ENCODE data around the gene TLR6. TPM values are rescaled to one million over a fixed set of nuclear protein-coding genes. Genes with fewer than 3 reads are reported as not detected.
"Not testable (repeated sequence)": the region's sequence is repeated elsewhere in the genome, so short reads cannot be mapped to it uniquely, and the experiment has no call there.

TLR6 gene
- total RNA-seq, 1 donor from 2014 or later = 1.5 TPM

DNA sequence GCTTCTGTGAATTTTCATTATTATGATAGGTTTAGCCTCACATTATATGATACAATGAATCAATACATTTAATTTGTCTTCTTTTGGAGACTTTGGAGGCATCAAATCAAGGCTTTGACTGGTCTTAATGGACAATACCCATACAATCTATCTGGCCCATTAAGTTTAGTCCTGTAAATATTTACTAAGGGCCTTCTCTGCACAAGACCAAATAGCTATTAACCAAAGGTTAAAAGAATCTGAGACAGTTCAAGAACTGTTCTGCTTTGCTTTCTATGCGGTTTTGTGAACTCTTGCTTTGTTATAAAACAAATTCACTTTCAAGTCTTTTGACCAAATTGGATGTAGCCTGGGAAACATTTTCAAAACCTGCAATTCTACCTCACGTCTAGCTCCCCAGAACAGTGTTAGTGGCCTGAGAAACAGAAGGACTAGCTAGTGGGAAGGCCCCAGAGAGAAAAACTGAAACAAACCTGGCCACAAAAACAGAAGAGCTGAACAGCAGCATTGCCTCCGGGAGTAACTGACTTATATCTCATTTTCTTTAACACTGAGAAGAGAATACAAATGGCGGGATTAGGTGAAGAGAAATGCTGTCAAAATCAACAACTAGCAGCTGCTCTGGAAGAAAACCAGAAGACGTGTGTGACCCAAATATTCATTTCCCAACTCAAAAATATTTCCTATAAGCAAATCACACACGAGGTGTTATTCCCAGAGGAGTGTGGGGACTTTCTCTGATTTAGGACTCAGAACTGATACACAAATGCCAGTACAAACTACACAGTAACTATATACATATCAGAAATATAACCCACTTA is 52.6 kb downstream of the TLR6 start:
- DNase-seq (no peak), ATAC-seq (peak; percentile 40)
- intact Hi-C loops (cut with micrococcal nuclease) = no loop called here

DNA sequence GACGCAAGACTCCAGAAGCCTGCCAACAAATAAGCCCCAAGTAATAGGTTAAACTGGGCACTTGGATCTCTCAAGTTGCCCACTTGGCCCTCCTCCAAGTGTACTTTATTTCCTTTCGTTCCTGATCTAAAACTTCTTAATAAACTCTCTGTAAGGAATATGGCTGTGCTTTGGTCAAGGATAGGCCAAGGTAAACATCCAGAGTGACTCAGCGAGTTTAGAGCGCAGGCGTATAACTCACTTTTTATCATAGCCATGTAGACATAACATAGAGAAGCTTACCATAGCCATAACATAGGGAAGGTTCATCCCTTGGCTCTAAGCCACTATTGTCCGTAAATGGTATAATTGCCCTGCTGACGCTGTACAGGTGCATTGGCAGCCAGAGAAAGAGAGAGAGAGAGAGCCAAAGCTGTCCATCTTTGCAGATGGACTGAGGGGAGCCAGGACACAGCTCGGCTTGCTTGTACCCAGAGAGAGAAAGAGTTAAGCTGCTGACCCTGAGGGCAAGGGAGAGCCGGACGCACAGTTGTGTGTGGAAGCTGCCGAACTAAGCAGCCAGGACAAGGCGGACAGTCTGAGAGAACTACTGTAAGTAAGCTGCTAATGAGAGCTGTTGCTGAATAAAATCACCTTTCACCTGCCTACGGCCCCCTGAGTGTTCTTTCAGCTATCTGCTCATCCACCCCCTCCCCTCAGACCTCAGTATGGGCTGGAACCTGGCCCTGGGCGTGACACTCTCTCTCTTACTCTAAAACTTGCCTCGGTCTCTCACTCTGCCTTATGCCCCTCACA is 53.9 kb downstream of the TLR6 start:
- no peak for DNase-seq
- intact Hi-C loops (cut with micrococcal nuclease) = no loop called here
- no peak for ATAC-seq

DNA sequence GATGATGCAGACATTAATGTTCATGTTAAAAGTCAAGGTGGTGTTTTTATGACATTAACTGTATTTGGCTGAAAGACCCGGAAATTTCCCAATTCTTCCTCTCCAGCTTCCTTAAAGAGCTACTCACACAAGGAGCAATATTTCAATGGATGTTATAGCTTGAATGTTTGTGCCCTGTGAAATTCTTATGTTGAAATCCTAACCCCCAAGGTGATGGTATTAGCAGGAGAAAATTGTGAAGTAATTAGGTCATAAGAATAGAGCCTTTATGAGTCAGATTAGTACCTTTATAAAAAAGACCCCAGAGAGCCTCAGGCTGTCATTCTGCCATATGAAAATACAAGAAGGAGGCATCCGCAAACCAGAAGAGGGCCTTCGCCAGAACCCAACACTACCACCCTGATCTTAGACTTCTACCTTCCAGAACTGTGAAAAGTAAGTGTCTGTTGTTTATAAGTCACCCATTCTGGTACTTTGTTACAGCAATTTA is 55.6 kb downstream of the TLR6 start:
- intact Hi-C loops (cut with micrococcal nuclease) = no loop called here
- DNase-seq (no peak), ATAC-seq (no peak)

DNA sequence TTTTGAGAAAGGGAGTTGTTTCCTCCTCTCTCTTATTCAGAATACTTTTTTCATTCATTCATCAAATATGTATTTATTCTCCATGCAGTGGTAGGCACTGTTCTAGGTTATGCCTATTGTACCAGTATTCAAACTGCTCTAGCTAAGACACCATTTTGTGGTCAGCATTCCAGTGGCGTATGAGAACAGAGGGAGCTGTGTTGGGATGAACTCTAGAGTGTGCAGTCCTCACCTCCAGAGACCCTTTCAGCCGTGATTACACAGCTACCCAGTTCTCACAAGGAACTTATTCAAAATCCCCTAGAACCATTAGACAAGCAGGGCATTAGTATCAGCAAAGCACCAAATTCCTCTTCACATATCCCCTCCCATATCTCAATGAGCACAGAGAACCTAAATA is 56.3 kb downstream of the TLR6 start:
- intact Hi-C loops (cut with micrococcal nuclease) = no loop called here
- ATAC-seq (no peak), DNase-seq (no peak)

DNA sequence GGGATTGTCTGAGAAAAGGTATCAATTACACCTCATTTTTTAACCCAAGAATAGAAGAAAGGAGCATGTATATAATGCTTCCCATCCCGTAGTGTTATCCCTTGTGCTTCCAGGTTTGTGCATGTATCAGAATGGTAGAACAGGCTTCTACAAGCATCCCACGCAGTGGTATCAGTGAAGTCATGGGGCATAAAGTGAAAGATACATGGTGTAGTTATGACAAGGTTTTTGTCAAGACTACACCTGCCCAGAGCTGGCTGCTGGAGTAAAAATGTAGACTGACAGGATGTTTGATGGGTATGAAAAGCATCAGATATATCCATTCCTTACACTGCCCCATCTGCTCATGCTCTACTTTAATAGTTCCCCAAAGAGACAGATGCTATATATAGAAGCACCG is 61.5 kb downstream of the TLR6 start:
- DNase-seq (no peak), ATAC-seq (no peak)
- intact Hi-C loops (cut with micrococcal nuclease) = no loop called here

DNA sequence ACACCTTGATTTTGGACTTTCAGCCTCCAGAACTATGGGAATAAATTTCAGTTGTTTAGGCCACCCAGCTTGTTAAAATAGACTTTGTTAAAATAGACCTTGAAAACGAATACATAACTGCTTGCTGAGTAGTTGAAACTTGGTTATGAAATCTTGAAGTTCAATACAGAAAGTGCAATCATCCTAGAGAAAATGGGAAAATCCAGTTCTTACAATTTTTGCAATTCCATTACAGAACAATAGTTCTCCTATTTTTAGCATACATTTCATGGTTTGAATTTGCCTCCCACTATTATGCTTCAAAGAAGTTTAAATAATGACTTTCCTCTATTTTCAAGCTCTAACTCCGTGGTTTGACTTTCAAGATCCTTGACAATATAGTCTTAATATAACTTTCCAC is 62.6 kb downstream of the TLR6 start:
- ATAC-seq = no peak
- intact Hi-C loops (cut with micrococcal nuclease) = no loop called here
- no peak for DNase-seq

DNA sequence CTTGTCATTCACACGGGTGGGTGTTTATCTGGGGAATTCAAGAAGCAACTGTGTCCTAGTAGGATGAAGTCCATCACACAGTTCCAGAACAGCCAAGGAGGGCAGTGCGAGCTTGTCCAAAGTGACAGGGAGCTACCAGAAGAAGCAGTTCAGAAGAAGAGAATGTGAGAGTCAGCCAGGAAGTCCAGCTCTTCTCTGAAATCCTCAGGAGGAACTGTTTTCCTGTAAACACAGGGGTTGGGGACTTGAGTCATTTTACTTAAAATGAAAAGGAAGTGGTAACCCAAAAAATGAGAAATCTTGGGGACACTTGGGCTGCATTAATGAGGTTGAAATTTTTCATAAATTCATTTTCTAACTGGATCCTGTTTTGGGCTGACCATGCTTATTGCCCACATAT is 65.6 kb downstream of the TLR6 start:
- no peak for DNase-seq
- intact Hi-C loops (cut with micrococcal nuclease) = no loop called here
- peak; percentile 32 for ATAC-seq

DNA sequence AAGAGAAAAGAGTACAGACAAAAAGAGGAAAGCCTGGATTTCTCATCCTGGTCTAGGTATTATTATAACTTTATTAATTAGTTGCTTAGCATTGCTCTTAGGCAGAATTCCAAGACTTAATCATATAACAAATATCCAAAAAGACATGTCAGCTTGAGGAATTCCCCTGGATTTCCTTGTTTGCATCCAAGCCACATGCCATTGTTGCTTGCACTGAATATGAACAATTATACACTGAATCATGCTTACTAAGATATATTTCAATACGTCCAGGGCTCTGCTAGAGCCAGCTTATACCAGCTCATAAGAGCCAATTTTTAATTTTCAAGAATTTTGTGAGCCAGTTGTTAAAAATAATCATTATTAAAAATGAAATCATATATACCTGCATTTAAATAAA is 68.3 kb downstream of the TLR6 start:
- DNase-seq (no peak), ATAC-seq (no peak)
- intact Hi-C loops (cut with micrococcal nuclease) = no loop called here

DNA sequence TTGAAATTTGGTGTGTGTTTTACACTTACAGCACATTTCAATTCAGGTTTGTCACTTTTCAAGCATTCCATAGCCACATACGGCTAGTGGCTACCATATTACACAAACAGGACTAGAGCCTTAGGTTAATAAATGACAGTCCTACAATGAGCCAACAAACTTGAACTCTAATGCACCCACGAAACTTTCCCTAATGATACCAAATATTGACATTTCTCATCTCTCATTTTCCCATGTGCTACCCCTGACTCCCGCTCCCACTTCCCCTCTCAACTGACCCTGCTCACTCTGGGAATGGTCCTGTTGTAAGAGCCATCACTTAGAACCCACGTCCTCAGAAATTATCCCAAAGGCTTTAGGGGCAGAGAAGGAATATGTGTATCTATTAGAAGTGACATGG is 68.9 kb downstream of the TLR6 start:
- ATAC-seq = no peak
- no peak for DNase-seq
- intact Hi-C loops (cut with micrococcal nuclease) = no loop called here

DNA sequence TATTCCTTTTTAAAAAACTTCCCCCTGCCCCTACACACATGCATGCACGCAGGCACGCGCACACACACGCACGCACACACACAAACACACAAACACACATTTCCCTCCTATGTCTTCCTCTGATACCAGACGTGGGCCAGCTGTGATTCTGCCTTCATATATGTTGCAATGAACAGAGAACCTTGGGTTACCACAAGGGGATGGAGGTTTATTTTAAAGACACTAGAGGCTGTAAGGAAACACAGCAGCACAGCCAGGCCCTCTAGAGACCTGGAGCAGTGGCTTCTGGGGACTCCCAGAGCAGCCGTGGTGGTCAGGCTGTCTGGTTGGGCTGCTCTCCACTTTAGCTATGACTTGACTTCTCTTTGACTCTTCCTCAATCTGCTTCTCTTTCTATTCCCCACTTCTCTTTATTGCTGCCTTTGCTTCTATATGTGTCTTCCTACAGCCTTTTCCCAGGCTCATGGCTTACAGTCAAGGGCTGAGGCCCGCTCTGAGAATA is 70.7 kb downstream of the TLR6 start:
- DNase-seq (peak; percentile 38), ATAC-seq (peak; percentile 63)
- intact Hi-C loops (cut with micrococcal nuclease) = no loop called here

DNA sequence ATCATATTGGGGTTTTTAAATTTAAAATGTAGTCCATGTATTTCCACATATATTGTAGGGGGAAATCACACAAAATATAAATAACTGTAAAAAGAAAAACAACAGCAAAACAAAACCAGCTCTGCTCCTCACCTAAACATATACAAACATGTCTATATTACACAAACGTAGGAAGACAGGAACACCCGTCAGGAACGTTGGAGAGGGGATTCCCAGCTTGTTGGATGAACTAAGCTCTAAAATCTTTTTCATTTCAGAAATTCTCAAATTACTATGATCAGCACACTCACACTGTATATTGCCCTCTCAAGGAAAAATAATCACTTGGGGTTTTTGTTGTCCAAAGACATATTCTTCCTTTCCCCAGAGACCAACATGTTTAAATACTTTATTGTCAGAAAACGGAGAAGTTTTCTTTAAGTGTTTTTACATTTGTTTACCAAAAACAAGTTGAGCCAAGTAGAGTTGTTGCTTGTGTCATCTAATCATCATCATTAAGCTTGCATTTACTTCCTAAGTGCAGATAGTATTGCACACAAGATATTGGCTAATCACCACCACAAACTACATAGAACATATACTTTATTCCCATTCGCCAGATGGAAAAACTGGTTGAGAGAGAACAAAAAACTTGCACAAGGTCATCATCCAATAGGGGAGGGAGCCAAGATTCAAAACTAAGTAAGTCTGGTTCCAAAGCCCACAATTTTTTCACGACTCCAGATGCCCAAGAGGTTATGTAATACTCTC is 71.4 kb downstream of the TLR6 start:
- ATAC-seq (no peak), DNase-seq (no peak)
- intact Hi-C loops (cut with micrococcal nuclease) = no loop called here

DNA sequence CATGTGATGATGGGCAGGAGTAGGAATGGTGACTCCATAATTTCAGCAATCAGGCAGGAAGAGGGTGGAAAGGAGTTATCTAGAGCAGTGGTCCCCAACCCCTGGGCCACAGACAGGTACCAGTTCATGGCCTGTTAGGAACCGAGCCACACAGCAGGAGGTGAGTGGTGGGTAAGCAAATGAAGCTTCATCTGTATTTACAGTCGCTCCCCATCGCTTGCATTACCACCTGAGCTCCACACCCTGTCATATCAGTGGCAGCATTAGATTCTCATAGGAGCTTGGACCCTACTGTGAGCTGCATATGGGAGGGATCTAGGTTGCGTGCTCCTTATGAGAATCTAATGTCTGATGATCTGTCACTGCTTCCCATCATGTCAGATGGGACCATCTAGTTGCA is 72.5 kb downstream of the TLR6 start:
- intact Hi-C loops (cut with micrococcal nuclease) = no loop called here
- DNase-seq = no peak
- no peak for ATAC-seq

DNA sequence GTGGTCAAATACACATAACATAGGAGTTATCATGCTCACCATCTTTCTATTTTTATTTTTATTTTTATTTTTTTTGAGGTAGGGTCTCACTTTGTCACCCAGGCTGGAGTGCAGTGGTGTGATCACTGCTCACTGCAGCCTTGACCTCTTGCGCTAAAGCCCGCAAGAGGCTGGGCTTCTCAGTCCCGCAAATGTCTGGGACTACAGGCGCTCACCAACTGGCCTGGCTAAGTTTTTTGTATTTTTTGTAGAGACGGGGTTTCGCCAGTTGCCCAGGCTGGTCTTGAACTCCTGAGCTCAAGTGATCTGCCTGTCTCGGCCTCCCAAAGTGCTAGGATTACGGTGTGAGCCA is 73.5 kb downstream of the TLR6 start:
- DNase-seq = no peak
- no peak for ATAC-seq
- intact Hi-C loops (cut with micrococcal nuclease) = no loop called here

DNA sequence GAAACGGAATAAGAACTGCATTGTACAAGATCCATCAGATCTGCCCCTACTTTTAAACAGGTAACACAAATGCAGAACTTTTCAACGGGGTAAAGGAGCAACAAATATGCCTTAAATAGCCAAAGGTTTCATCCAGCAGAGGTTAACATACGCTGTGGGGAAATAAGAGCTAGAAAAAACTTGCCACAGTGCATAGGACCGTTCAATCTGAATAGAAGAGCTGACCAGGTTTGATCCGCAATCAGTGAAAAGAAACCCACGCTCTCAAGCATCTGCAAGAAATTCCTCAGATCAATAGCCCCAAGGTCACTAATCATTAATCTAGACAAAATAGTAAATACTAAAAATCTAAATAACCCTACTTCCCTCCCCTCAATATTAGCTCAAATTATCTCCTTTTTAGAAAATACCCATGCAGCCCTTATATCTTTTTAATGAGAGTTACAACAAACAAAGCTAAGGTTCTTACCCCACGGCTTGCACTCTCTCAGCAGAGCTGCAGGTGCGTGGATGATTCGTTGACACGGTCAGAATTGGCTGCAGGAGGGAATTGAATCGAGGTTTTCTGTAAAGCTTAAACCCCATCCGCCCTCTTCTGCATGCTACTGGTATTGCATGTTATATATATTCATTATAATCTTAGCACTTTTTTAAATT is 74.0 kb downstream of the TLR6 start, which contains the start of gene TLR10:
TLR10 (minus strand) TSS at position 539 of the 657 bp plus-strand sequence. CDS start 7,400 bp downstream, outside the sequence.
- intact Hi-C loops (cut with micrococcal nuclease) = no loop called here
- peak; percentile 60 for ATAC-seq
- no peak for DNase-seq

DNA sequence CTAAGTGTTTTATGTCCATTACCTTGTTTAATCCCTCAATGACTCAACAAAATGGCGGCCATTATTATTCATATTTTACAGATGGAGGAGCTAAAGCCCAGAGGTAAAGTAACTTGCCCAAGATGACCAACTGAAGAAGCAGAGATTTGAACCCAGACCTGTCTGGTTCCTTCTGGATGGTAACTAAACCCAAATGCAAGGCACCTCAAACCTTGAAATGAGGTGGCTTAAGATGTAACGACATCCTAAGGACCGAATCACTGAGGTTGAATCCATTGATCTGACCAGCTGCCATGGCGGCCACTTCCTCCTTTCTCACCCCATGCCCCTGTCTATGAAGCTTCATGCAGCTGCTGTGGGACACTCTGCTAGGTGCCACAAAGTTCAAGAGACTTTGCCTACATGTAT is 74.8 kb downstream of the TLR6 start:
- intact Hi-C loops (cut with micrococcal nuclease) = no loop called here
- DNase-seq (no peak), ATAC-seq (no peak)

DNA sequence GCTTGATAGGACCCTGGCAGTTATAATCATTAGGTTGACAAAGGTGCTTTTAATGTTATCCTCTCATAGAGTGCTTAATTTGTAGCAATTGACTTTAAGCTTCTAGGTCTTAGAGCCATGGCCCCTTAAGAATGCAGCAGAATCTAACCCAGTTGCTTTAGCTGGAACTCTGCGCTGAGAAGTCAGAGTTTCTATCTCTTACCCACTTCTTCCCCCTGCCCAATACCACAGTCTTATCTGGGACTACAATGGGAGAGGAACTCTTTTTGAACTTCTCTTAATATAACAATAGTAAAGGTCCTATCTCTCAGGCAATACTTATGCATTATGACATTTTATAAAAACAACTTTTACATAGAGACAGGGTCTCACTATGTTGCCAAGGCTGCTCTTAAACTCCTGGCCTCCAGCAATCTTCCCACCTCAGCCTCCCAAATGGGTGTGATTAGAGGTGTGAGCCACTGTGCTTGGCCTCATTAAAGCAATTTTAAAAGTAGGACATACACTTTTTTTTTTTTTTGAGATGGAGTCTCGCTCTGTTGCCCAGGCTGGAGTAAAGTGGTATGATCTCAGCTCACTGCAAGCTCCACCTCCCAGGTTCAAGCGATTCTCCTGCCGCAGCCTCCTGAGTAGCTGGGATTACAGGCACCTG is 75.7 kb downstream of the TLR6 start:
- DNase-seq (no peak), ATAC-seq (no peak)
- intact Hi-C loops (cut with micrococcal nuclease) = no loop called here

DNA sequence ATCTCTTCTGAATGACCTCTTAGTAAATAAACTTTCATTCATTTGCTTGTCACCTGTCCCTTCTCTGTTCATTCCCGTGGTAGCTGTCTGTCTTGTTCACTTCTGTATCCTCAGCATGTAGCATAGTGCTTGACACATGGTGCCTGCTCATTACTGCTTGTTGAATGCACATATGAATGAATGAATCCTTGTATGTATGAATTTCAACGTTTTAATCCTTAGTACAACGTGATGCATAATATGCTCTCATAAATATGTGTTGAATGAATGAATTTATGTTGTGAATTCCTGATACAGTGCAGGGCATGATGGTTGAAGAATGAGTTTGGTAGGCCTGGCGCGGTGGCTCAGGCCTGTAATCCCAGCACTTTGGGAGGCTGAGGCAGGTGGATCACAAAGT is 76.8 kb downstream of the TLR6 start:
- no peak for DNase-seq
- intact Hi-C loops (cut with micrococcal nuclease) = no loop called here
- no peak for ATAC-seq

DNA sequence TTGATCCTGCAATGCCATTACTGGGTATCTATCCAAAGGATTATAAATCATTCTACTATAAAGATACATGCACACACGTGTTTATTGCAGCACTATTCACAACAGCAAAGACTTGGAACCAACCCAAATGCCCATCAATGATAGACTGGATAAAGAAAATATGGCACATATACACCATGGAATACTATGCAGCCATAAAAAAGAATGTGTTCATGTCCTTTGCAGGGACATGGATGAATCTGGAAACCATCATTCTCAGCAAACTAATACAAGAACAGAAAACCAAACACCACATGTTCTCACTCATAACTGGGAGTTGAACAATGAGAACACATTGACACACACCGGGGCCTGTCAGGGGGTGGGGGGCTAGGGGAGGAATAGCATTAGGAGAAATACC is 78.7 kb downstream of the TLR6 start:
- DNase-seq; ATAC-seq; intact Hi-C loops (cut with micrococcal nuclease): not testable (repeated sequence)

DNA sequence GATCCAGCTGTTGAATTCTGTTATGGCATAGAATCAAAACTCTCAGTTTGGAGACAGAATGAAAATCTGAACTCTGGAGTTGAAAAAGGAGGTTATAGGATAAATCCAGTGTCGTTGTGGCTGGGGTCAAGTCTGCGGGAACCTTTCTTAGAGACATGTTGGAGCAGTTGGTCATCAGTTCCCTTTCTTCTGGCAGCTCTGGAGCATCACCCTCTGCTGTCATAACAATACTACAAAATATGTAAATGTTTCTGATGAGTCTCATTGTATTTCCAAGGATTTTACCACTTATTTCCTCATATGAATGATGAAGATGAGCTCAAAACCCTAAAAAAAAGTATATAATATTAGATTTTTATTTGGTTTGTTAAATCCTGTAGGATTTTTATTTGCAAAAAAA is 81.3 kb downstream of the TLR6 start:
- no peak for ATAC-seq
- DNase-seq = no peak
- intact Hi-C loops (cut with micrococcal nuclease) = no loop called here

All from left ventricle myocardium superior (tissue), 1 donor.